HK-2 (cell line): ENCODE measurements around the gene GRID1.

ENCODE experiments used
- DNase-seq: peaks from one replicate; pipeline ENCODE4 v3.0.0-alpha.2; 2018; ENCODE audit not compliant: unreplicated experiment

Gene GRID1

GRCh38 chr10:86139066-86139657 lies 227.4 kb downstream of the GRID1 start:
- DNase-seq: peak; percentile 27

DNA sequence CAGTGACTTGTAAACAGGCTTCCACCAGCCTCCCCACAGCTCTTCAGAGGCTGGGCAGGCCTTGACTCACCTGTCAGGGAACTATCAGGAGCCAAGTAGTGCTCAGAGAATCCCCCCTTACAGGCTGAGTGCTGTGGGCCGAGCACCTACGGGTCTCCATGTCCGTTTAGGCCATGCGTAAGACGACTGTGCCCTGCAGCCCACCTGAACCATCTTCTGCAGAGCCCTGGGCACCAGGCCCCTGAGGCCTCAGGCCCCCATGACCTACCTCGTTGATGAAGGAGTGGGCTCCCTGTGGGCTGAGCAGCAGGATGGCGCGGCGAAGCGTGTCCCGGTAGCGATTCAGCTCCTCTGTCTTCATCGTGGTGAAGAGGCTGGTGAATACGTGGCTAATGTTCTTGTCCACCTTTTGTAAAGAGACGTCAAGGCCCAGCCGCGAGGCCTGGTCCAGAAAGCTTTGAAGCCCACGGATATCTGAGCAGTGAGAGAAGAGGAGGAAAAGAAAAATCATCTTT lies 228.0 kb downstream of the GRID1 start:
- DNase-seq: no peak

- no peak for DNase-seq
Observed at GRCh38 chr10:86137561-86137960, 229.0 kb downstream of the GRID1 start.

DNA sequence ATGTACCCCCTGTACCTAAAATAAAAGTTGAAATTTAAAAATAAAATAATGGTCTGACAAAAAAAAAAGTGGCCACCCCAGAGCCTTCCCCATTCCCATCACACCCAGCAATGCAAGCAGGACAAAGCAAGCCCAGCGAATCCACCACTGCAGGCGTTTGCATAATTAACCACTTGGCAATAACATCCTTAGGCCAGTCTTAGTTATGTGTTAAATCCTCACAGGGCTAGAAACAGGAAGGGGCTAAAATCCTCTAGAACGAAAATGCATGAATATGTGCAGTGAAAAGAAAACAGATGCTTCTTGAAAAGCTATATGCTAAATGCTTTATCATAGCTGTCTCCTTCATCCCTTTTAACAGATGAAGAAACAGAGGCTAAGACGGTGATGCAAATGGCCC lies 229.7 kb downstream of the GRID1 start:
- DNase-seq: no peak

DNA sequence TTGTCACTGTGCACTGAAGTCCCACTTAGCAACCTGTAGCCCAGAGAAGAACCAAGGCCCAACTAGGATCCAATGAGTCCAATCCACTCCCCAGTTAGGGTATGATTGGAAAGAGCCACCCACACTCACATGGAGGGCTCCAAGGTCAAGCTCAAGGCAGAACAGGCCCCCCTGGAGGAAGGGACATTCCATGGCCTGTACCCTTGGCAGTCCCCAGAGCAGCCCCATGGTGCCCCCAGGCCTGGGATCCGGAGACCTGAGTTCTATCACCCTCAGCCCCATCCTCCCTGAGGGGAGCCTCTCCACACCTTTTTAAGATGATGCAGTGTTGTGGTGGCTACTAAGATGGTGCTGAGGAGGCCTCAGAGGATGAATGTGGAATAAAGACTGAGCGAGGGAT lies 231.4 kb downstream of the GRID1 start:
- no peak for DNase-seq

DNA sequence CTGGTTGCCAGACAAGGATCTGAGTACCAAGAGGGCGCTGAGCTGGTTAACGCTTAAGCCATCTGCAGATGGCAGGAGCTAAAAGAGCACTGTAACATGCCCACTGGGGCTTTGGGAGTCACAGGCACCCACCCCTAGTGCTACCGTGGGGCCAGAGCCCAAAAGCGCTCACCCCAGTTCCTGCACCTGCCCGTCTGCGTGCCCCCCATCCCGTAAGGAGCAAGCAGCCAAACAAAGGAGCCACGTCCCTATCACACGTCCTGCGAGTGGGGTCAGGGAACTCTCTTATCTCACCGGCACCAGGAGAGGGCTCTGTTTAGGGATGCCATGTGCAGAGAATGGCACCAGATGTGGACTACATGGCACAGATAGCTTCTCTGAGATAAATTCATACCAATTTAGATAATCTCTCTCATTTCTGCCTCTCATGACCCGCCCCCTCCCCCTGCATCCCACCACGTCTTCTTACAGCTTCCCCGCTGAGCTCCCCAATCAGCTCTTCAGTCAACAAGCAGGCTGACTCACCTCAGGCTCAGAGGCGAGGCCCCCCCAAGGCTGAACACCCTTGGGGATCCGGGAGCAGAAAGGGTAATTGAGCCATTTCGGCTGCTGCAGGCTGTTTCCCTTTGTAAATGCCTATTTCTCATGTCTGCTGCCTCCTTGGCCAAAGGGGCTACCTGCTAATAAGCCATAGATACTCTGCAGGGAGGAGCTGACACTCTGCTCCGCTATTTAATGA lies 235.7 kb downstream of the GRID1 start:
- DNase-seq: no peak

- DNase-seq: no peak
Observed at GRCh38 chr10:86130041-86130440, 236.6 kb downstream of the GRID1 start.

GRCh38 chr10:86128360-86128759 lies 238.2 kb downstream of the GRID1 start:
- no peak for DNase-seq

DNA sequence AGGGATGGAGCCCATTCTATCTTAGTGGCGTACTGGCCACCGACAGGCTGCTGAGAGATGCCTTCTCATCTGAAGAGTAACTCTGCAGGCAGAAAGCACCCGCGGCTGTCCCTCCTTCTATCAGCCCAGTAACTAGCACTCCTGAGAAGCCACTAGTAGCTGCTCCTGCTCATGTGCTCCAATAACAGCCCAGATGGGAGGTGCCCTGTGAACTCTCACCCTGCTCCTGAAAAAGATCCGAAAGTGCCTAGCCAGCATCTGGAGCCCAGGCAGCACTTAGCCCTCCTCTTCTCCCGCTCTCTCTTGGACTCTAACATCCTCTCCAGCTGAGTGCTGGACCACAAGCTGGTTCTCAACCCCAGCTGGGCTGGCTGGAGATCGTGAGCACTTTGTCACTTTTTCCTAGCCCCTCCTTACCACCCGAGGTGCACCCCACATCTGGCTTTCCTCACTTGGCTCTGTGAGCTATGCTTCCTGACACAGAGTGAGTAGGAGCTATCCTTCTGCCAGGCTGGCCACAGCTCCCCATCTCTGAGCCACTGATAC lies 239.2 kb downstream of the GRID1 start:
- DNase-seq: no peak

- no peak for DNase-seq
Observed at GRCh38 chr10:86124734-86125133, 241.9 kb downstream of the GRID1 start.

GRCh38 chr10:86123715-86124114 lies 242.9 kb downstream of the GRID1 start:
- DNase-seq: no peak

GRCh38 chr10:86123304-86123703 lies 243.3 kb downstream of the GRID1 start:
- no peak for DNase-seq

DNA sequence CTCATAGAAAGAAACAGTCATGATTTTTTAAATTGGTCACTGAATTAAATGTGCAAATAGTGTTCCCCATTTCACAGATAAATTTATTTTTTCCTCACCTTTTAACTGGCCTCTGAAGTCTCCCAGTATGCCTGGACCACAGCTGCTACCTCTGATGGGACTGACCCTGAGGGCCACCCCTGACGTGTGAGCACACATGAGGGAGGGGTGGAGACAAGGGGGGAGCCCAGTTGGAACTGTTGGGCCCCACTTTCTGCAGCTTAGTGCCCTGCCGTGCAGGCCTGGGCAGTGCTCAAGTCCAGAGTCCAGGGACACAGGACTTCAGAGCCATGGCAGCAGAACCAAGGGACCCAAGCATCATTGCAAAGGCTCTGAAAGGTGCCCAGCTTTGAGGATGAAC lies 243.9 kb downstream of the GRID1 start:
- no peak for DNase-seq

GRCh38 chr10:86121200-86121599 lies 245.4 kb downstream of the GRID1 start:
- no peak for DNase-seq

GRCh38 chr10:86117051-86117450 lies 249.5 kb downstream of the GRID1 start:
- no peak for DNase-seq

GRCh38 chr10:86113983-86114382 lies 252.6 kb downstream of the GRID1 start:
- no peak for DNase-seq

GRCh38 chr10:86113501-86113900 lies 253.1 kb downstream of the GRID1 start:
- DNase-seq: no peak

GRCh38 chr10:86113044-86113443 lies 253.6 kb downstream of the GRID1 start:
- DNase-seq: no peak

- DNase-seq: no peak
Observed at GRCh38 chr10:86111902-86112545, 254.6 kb downstream of the GRID1 start.

DNA sequence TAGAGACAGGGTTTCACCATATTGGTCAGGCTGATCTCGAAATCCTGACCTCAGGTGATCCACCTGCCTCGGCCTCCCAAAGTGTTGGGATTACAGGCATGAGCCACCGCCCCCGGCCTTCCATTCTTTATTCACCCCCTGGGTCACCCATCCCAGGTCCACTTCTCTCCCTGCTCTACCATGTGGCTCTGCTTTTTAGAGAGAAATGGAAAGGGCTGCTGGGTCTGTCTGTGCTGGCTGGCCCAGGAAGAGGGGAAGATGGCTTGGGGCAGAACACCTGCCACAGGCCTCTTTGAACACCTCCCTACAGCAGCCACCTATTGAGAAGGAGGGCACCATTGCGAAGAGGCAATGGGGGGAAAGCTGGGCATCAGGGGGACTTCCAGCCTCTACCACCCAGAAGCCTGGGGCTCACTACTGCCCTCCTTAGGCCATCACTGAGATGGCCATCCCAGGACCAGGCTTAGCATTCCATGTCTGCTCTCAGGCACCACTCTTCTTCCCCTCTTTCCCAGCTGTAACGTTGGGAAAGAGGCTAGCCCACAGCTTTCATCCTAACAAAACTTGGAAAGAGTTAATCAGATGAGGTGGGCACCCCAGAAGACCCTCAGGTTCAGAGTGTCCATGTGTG lies 256.3 kb downstream of the GRID1 start:
- DNase-seq: no peak

- DNase-seq: no peak
Observed at GRCh38 chr10:86109421-86109820, 257.2 kb downstream of the GRID1 start.

DNA sequence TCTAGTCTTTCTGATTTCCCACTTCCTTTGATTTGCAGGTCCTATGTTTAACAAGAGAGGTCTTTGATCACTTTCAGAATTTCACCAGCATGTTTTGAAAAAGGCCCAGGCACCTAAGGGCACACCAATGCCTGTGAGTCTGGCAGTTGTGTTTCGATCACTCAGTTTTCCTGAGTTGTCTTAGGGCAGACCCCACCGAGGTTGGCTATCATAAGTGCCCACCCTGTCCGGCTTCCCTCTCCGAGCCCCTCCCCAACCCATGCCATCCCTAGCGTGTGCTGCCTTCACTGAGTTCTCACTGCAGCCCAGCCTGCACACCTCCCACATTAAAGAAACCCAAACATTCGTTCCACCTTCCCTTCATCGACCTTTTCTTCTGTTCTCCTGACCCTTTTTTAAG lies 257.9 kb downstream of the GRID1 start:
- DNase-seq: no peak
